Measurements from ENCODE around the gene GPNMB. TPM values are rescaled to one million over a fixed set of nuclear protein-coding genes. Genes with fewer than 3 reads are reported as not detected.
"Not testable (repeated sequence)": the region's sequence is repeated elsewhere in the genome, so short reads cannot be mapped to it uniquely, and the experiment has no call there.

The GPNMB gene
- 382 and 539 TPM in 2 replicates for total RNA-seq
- polyA plus RNA-seq (2012), result 335 TPM

GRCh38 chr7:23246555-23246954, at the start of gene GPNMB:
GPNMB (plus strand) TSS chr7:23246775; CDS start chr7:23246858, 83 bp downstream.
- DNase-seq (ENCODE audit: low read depth), result peak; percentile 92

GRCh38 chr7:23197745-23198144, 48.8 kb upstream of the GPNMB start:
- not testable (repeated sequence) for DNase-seq (ENCODE audit: low read depth)

- no peak for DNase-seq (ENCODE audit: low read depth)
Observed at GRCh38 chr7:23200331-23200730, 46.2 kb upstream of the GPNMB start.

GRCh38 chr7:23204241-23204640, 42.3 kb upstream of the GPNMB start:
- DNase-seq (ENCODE audit: low read depth), result no peak

GRCh38 chr7:23205577-23205908, 41.0 kb upstream of the GPNMB start:
- no peak for DNase-seq (ENCODE audit: low read depth)

- DNase-seq (ENCODE audit: low read depth), result peak; percentile 48
Observed at GRCh38 chr7:23205909-23206767, 40.4 kb upstream of the GPNMB start.

- no peak for DNase-seq (ENCODE audit: low read depth)
Observed at GRCh38 chr7:23207021-23207420, 39.6 kb upstream of the GPNMB start.

GRCh38 chr7:23207884-23208283, 38.7 kb upstream of the GPNMB start:
- DNase-seq (ENCODE audit: low read depth), result no peak

GRCh38 chr7:23208316-23208715, 38.3 kb upstream of the GPNMB start:
- DNase-seq (ENCODE audit: low read depth), result peak; percentile 20

- no peak for DNase-seq (ENCODE audit: low read depth)
Observed at GRCh38 chr7:23210506-23210905, 36.1 kb upstream of the GPNMB start.

- DNase-seq (ENCODE audit: low read depth), result no peak
Observed at GRCh38 chr7:23211589-23211988, 35.0 kb upstream of the GPNMB start.

GRCh38 chr7:23212395-23212794, 34.2 kb upstream of the GPNMB start:
- DNase-seq (ENCODE audit: low read depth), result no peak

GRCh38 chr7:23212841-23213240, 33.7 kb upstream of the GPNMB start:
- no peak for DNase-seq (ENCODE audit: low read depth)

GRCh38 chr7:23213755-23214154, 32.8 kb upstream of the GPNMB start:
- no peak for DNase-seq (ENCODE audit: low read depth)

- no peak for DNase-seq (ENCODE audit: low read depth)
Observed at GRCh38 chr7:23214423-23214822, 32.2 kb upstream of the GPNMB start.

- DNase-seq (ENCODE audit: low read depth), result no peak
Observed at GRCh38 chr7:23214938-23215337, 31.6 kb upstream of the GPNMB start.

- DNase-seq (ENCODE audit: low read depth), result peak; percentile 33
Observed at GRCh38 chr7:23216021-23216420, 30.6 kb upstream of the GPNMB start.

- no peak for DNase-seq (ENCODE audit: low read depth)
Observed at GRCh38 chr7:23218196-23218595, 28.4 kb upstream of the GPNMB start.

- peak; percentile 43 for DNase-seq (ENCODE audit: low read depth)
Observed at GRCh38 chr7:23220690-23221305, 25.8 kb upstream of the GPNMB start.

GRCh38 chr7:23222439-23223030, 24.0 kb upstream of the GPNMB start:
- peak; percentile 80 for DNase-seq (ENCODE audit: low read depth)

GRCh38 chr7:23224364-23224763, 22.2 kb upstream of the GPNMB start:
- not testable (repeated sequence) for DNase-seq (ENCODE audit: low read depth)

GRCh38 chr7:23226844-23227450, 19.6 kb upstream of the GPNMB start:
- no peak for DNase-seq (ENCODE audit: low read depth)
